Muscle of back (tissue), 13 donors: ENCODE results near the gene ABHD13. TPM values are rescaled to one million over a fixed set of nuclear protein-coding genes. Genes with fewer than 3 reads are reported as not detected.

ENCODE experiments used
- DNase-seq, 3 donors: peaks; one replicate each; pipeline versions ENCODE4 v3.0.0 to v3.0.0-alpha.2; 2013
- long read RNA-seq, 9 donors: transcript quantifications; one replicate each; lab custom pipeline, GENCODE V29; 2026
- polyA plus RNA-seq, 10 donors: library from polyadenylated mRNA; unstranded; fragments of 120-200 nt; gene quantifications; one replicate each; pipeline ENCODE4 v1.2.1, GENCODE V29; 2013; ENCODE audit not compliant: insufficient read length in 10 of 10

Gene ABHD13
- 10 to 100 TPM in 8 of 10 donors, 1 to 10 TPM in 2; 9.4 to 12.9 (median 11.2) TPM for polyA plus RNA-seq
- long read RNA-seq, donor 1, full-length matches to known transcripts: 13 of 13 reads
- long read RNA-seq, donor 1, partial matches to known transcripts: 0 of 13 reads
- long read RNA-seq, donor 1, other reads (novel, unspliced or antisense): 0 of 13 reads
- long read RNA-seq, donor 2, full-length matches to known transcripts: 2 of 2 reads
- long read RNA-seq, donor 2, partial matches to known transcripts: 0 of 2 reads
- long read RNA-seq, donor 2, other reads (novel, unspliced or antisense): 0 of 2 reads
- long read RNA-seq, donor 3: 0 reads
- long read RNA-seq, donor 4, full-length matches to known transcripts: 4 of 4 reads
- long read RNA-seq, donor 4, partial matches to known transcripts: 0 of 4 reads
- long read RNA-seq, donor 4, other reads (novel, unspliced or antisense): 0 of 4 reads
- long read RNA-seq, donor 5, full-length matches to known transcripts: 12 of 12 reads
- long read RNA-seq, donor 5, partial matches to known transcripts: 0 of 12 reads
- long read RNA-seq, donor 5, other reads (novel, unspliced or antisense): 0 of 12 reads
- long read RNA-seq, donor 6, full-length matches to known transcripts: 8 of 8 reads
- long read RNA-seq, donor 6, partial matches to known transcripts: 0 of 8 reads
- long read RNA-seq, donor 6, other reads (novel, unspliced or antisense): 0 of 8 reads
- long read RNA-seq, donor 7, full-length matches to known transcripts: 5 of 5 reads
- long read RNA-seq, donor 7, partial matches to known transcripts: 0 of 5 reads
- long read RNA-seq, donor 7, other reads (novel, unspliced or antisense): 0 of 5 reads
- long read RNA-seq, donor 8, full-length matches to known transcripts: 8 of 8 reads
- long read RNA-seq, donor 8, partial matches to known transcripts: 0 of 8 reads
- long read RNA-seq, donor 8, other reads (novel, unspliced or antisense): 0 of 8 reads
- long read RNA-seq, donor 9, full-length matches to known transcripts: 1 of 1 reads
- long read RNA-seq, donor 9, partial matches to known transcripts: 0 of 1 reads
- long read RNA-seq, donor 9, other reads (novel, unspliced or antisense): 0 of 1 reads

DNA sequence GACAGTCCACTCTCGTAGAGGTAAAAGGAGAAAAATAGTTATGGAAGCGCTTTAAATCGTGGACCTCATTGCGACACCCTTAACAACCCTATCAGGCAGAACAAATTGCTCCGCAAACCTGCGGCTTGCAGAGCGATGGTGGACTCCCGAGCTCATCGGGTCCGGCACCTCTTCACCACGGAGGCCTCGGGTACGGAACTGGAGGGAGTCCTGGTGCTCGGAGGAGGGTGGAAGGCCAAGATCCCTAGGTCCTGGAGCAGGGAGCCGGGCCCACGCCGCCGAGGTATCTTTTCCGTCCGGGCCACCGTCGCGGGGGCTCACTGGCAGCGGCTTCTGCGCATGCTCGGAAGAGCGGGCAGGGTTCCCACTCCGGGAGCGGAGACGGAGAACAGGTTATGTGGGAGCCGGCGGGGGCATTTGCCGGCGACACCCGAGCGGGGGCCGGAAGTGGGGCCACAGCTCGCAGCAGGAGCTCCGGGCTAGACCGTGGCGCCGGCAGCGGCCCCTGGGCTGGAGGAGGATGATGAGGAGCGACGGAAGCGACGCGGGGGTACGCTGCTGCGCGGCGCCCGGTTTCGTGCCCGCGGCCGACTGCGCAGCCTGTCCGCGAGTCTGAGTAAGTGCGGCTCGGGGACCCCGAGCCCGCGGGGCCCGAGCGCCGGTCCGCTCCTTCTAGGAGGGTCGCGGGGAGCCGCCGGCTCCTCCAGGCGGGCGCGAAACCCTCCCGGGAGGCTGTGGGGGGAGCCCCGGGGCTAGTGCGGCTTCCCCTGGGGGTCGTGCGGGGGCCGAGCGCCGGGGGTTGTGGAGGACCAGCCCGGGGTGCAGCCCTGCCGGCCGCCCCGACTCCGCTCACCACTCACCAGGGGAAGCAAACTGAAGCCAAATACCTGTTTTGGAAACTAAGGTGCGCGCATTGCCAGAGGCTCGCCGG lies at the start of gene ABHD13:
Gene ABHD13 (plus strand): TSS at position 349 of the 931 bp plus-strand sequence. CDS start 10,827 bp downstream, outside the sequence.
- peak; percentile 94 to 98 (median 96) for DNase-seq

DNA sequence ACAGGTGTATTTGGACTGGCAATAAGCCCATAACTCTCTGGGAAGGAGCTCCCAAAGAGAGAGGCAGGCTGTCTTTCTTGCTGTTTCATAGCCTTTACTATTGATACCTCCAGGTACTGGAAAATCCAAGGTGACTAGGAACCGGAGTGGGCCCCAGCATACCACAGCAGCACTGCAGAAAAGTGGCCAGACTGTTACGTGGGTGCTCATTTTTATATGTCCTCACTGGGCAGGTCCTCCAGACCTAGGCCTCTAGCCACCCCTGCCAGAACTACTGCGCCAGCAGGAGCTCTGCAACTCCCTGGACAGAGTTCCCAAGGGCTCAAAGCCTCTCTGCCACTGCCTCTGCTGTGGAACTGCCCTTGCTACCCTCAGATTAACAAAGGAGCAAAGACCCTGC lies 49.3 kb upstream of the ABHD13 start:
- no peak for DNase-seq

DNA sequence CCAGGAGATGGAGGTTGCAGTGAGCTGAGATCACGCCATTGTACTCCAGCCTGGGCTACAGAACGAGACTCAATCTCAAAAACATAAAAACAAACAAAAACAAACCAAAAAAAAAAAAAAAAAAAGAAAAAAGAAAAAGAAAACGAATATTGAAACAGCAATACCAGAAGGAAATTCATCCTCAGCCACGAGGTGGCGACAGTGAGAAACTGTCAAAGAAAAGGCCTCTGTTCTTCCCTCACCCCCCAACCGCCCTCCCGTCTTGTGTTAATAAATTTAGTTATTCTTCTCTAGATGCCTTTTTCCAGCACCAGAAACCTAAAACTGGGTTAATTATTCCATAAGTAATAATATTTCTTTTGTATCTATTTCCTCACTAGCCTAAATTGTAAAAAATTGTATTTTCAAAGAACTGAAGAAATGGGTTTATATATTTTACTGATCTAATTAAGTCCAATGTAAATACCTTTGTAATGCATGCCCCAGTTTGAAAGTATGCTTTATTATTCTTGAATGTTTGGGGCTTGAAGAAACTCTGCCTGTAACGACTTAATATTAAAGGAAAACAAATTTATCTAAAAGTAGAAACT lies 41.4 kb upstream of the ABHD13 start:
- DNase-seq: no peak

DNA sequence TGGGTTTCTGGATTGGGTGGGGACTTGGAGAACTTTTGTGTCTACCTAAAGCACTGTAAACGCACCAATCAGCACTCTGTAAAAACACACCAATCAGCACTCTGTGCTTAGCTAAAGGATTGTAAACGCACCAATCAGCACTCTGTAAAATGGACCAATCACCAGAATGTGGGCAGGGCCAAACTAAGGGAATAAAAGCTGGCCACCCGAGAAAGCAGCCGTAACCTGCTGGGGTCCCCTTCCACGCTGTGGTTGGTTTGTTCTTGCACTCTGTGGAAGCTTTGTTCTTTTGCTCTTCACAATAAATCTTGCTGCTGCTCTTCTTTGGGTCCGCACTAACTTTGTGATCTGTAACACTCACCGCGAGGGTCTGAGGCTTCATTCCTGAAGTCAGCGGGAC lies 40.1 kb upstream of the ABHD13 start:
- DNase-seq: no peak

GRCh38 chr13:108182652-108183051 lies 35.5 kb upstream of the ABHD13 start:
- no peak for DNase-seq

GRCh38 chr13:108185223-108185622 lies 33.0 kb upstream of the ABHD13 start:
- no peak for DNase-seq

GRCh38 chr13:108188260-108188659 lies 29.9 kb upstream of the ABHD13 start:
- DNase-seq: no peak

- DNase-seq: no peak
These were observed 27.3 kb upstream of the ABHD13 start for GRCh38 chr13:108190897-108191296.

GRCh38 chr13:108193806-108194205 lies 24.4 kb upstream of the ABHD13 start:
- no peak for DNase-seq

GRCh38 chr13:108194435-108194936 lies 23.7 kb upstream of the ABHD13 start:
- DNase-seq: no peak

GRCh38 chr13:108195146-108195545 lies 23.0 kb upstream of the ABHD13 start:
- no peak for DNase-seq

GRCh38 chr13:108195861-108196260 lies 22.3 kb upstream of the ABHD13 start:
- DNase-seq: no peak

- DNase-seq: no peak
These were observed 17.3 kb upstream of the ABHD13 start for GRCh38 chr13:108200781-108201398.

GRCh38 chr13:108210551-108210950 lies 7.6 kb upstream of the ABHD13 start:
- no peak for DNase-seq

- no peak for DNase-seq
These were observed 5.3 kb upstream of the ABHD13 start for GRCh38 chr13:108212886-108213285.

DNA sequence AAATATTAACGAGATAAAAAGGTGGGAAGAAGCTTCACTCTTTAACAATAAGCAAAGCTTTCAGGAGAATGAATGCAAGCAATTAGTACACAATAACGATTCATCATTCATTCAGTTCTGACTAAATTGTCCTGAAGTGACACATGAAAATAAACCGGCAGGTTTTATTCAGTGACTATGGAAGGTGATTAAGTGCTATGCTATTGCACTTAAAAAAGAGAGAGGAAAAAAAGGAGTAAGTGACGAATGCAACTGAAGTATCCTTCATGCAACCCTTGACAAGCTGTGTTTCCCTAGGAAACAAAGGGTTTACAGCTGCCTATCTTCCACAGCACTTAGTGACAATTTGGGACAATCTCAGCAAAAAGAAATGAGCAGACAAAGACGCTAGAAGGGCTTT lies 4.2 kb upstream of the ABHD13 start:
- DNase-seq: no peak

DNA sequence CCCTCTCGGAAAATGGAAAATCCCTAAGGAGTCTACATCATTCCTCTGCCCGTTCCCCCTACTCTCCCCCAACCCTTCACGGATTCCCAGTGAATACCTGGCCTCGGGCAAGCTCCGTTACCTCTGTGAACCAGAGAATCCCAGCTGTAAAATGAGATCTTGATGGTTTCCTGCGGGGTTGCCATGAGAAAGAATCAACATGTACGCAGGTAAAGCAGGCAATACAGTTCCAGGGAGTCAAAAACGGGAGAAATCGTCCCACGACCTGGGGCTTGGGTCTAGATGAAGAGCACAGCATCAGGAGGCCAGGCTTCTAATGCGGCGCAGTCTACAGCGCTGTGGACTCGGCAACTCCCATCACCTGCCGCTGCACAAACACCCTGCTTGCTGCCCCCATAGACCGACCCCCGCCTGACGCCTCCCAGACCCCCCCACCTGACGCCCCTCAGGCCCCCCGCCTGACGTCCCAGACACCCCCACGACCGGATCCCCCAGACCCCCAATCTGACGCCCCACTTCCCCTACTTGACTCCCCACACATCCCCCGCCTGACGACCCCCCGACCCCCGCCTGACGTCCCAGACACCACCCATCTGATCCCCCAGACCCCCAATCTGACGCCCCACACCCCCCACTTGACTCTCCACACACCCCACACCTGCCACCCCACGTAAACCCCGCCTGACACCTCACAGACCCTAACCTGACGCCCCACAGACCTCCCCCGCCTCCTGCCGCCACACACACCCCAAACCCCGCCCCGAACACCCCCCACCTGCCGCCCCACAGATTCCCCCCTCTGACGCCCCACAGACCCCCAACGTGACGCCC lies 3.5 kb upstream of the ABHD13 start:
- peak in 1 of 3 donors; percentile 19 for DNase-seq

- DNase-seq: peak; percentile 86 to 96 (median 95)
These were observed 2.8 kb upstream of the ABHD13 start, which contains the start of gene LIG4 for GRCh38 chr13:108215436-108215835. TSS of gene LIG4 (minus strand) at chr13:108215536. CDS start at chr13:108211268, 4,268 bp downstream.
